Amygdala (tissue), 56 donors: Measurements from ENCODE around the gene MAPK6.
A peak's percentile ranks its signal among the peaks of the same experiment; 100 is the strongest.

ENCODE experiments used
- DNase-seq, 56 donors: peaks; one replicate each; lab custom pipeline; 2025; lab: John Stamatoyannopoulos, UW

MAPK6 gene

DNA sequence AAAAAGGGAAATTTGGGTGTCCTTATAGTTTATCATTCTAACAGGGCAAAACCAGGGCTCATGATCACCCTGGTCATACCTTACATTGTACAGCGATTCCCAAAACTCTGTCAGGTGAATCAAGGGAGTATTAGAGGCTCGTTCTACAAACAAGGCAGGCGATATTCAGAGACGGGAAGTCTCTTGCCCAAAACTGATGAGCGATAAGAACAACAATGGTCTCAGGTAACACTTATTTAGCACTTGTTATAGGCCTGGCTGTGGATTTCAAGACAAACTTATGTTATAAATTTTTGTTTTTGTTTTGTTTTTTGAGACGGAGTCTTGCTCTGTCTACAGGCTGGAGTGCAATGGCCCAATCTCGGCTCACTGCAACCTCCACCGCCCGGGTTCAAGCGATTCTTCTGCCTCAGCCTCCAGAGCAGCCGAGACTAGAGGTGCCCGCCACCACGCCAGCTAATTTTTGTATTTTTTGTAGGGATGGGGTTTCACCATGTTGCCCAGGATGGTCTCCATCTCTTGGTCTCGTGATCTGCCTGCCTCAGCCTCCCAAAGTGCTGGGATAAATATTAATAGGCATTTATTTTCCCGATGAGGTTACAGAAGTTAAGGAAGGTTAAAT lies 80.7 kb downstream of the MAPK6 start:
- no peak for DNase-seq

DNA sequence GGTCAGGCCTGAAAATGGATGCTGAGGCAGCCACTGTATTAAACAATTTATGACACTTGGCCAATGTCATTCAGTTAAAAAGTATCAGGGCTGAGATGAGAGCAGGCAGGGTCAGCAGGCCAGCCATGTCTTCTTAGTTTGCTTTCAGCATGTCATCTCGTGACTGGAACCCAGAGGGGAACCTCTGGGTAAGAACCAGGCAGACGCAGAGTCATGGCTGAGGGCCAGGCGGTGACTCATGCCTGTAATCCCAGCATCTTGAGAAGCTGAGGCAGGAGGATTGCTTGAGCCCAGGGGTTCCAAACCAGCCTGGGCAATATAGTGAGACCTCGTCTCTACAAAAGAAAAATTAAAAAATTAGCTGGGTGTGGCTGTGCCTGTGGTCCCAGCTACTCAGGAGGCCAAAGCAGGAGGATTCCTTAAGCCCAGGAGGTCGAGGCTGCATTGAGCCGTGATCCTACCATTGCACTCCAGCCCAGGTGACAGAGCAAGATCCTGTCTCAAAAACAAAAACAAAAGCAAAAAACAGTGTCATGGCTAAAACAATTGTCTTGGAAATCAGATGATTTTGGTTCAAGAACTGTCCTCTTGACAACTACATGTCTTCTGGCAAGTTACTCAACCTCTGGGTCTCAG lies 81.9 kb downstream of the MAPK6 start:
- DNase-seq, result peak in 4 of 56 donors; percentile 9 to 61 (median 19)

DNA sequence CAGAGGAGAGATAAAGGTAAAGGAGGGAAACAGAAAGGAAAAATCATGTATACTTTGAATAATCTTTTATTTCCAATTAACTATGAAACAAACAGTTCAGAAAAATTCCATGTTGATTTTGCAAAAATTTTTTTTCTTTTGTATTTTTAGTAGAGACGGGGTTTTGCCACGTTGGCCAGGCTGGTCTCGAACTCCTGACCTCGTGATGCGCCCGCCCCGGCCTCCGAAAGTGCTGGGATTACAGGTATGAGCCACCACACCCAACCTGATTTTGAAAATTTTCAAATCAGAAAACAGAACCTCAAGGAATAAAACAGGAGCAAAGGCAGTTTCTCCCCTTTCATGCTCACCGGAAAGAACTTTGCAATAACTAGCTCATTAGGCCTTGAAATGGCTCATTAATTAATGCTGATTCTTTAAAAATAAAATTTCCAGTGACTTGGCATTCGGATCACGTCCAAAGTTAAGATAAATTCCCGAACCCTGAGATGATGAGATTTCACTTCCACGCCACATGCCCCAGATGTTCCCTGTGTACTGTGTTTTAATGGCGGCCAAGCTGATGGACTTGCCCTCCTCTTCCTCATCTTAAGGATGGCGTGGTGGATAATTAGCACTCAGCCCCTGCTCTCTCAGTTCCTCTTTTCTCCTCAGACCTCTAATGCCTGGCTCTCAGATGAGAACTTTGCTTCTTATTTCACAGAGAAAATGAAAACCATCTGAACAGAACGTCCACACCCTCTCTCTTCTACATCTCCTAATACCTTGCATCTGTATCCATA lies 82.7 kb downstream of the MAPK6 start:
- DNase-seq, result no peak

DNA sequence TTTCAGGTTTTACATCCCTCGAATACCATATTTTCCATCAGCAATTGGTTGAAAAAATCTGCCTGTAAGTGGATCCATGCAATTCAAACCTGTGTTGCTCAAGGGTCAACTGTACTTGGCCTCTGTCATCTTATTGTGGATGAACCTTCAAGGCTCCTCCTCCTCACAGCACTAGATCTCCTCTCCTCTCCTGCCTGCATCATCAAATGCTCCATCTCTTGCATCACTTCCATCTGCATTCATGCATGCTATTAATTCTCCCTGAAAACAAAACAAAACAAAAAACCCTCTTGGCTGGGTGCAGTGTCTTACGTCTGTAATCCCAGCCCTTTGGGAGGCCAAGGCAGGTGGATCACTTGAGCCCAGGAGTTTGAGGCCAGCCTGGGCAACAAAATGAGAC lies 83.4 kb downstream of the MAPK6 start:
- no peak for DNase-seq

DNA sequence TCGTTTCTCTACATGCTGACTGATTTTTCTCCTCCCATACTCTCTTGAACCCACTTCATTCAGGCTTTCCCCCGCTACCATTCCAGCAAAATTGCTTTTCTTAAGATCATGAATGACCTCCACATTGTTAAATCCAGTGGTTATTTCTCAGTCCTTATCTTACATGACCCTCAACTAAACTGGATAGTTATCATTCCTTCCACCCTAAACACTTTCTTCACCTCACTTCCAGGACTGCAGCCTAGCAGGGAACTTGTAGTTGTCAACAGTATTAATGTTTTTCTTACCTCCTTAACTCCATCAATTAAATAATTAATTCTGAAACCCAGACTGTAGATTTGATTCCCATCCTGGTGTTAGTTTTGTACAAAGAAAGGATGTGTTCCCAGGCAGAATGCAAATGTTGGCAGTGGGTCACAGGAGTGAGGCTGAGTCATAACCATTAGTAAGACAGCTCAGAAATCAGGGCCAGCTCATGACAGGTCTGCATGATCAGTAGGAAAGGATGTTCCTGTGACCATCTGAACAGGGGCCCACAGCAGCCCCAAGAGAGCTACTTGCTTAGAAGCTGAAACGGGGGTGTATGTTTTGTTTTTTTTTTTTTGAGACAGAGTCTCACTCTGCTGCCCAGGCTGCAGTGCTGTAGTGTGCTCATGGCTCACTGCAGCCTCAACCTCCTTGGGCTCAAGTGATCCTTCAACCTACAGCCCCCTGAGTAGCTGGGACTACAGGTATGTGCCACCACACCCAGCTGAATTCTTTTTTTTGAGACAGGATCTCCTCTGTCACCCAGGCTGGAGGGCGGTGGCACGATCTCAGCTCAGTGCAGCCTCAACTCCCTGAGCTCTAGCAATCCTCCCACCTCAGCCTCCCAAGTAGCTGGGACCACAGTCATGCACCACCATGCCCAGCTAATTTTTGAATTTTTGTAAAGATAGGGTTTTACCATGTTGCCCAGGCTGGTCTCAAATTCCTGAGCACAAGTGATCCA lies 84.5 kb downstream of the MAPK6 start:
- peak in 5 of 56 donors; percentile 10 to 46 (median 19) for DNase-seq

DNA sequence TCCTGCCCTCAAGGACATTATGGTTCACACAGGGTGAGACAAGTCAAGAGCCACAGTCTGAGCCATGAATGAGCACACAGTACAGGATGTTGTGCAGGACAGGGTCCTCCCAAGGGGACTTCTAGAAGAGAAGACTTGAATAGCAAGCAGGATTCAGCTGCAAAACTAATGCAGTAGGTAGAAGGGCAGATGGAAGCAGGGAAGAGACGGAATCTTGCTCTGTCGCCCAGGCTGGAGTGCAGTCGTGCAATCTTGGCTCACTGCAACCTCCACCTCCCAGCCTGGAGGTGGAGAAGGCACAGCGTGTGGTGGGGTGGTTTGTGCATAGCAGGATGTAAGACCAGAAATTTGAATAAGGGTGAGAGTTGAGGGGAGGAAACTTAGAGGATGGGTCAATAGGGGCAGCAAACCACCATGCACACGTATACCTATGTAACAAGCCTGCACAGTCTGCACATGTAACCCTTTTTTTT lies 85.5 kb downstream of the MAPK6 start:
- DNase-seq, result no peak

DNA sequence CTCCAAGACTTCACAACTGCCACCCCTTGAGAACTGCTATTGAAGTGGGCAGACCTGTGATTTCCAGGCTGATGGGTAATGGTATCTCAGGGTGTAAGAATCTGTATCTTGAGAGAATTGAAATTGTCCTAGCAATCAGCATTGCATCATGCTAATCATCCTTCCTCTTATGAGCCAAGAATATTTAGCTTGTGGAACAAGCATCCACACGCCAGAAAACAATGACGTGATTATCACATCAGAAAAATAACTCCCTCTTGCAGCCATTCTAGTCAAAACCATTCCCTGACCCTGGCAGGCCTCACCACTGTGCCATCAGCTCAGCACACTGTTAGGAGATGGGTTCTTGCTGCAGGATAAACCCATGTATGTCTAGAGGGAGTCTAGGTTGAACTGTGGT lies 86.8 kb downstream of the MAPK6 start:
- no peak for DNase-seq

DNA sequence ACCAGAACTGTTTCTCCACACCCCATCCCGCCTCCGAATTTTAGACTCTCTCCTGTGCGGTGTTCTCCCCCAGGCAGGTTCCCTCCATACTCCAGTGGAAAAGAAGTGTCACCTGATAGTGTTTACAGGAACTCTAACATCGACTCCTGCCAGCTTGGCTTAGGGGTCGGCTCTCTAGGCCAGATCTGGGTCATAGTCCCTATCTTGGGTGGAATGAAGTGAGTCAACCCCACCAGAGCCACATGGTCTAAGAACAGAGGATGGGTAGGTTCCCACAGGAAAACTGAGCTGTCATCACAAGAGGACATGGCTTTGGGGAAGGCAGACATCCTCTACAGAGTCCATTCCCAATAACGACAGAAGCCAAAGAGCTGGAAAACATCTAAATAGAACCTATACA lies 87.6 kb downstream of the MAPK6 start:
- no peak for DNase-seq

DNA sequence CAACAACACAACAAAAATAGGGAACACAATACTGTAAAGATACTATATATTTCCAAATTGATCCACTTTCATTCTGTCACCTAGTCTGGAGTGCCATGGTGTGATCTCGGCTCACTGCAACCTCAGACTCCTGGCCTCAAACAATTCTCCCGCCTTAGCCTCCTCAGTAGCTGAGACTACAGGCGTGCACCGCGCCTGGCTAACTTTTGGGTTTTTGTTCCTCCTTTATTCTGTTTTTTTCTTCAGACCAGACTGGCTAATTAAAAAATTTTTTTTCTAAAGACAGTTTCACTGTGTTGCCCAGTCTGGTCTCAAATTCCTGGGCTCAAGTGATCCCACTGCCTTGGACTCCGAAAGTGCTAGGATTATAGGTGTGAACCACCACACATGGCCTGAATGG lies 88.2 kb downstream of the MAPK6 start:
- no peak for DNase-seq

DNA sequence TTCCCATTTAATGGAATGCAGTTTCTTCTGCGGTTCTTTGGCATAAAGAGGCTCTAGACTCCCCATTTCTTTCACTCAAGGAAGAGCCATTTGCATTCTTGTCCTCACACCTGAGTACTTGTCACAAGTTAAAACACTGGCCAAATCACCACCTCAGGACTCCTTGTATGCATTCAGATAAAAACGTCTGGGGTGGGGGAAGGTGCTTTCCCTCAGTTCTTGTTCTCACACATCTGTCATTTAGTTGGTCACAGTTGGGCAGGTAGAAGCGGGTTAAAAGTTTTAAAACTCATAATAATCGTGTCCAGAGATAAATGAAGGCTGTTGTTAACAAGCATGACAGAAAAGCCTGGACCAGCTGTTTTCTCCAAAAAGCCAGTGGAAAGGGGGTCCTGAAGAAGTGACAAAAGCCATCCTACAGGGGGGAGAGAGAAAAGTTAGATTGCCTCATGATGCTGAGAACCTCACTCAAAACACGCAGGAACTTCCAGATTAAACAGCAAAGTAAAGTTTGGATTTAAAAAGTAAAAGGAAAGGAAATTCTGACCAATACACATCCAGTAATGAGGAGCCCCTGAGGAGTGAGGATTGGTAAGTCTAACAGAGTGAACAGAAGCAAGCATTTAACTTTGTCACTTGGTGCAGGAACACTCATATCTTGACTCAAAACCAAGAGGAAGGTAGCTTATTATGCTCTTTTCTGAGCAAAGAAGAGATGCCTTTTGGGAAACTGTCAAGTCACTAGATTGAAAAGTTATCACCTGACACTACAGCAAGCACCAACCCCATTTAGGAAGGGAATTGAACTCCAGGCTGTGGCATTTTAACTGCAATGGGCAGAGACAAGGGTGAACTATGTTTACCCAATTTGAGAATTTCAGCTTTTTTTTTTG lies 90.8 kb downstream of the MAPK6 start:
- DNase-seq, result no peak

DNA sequence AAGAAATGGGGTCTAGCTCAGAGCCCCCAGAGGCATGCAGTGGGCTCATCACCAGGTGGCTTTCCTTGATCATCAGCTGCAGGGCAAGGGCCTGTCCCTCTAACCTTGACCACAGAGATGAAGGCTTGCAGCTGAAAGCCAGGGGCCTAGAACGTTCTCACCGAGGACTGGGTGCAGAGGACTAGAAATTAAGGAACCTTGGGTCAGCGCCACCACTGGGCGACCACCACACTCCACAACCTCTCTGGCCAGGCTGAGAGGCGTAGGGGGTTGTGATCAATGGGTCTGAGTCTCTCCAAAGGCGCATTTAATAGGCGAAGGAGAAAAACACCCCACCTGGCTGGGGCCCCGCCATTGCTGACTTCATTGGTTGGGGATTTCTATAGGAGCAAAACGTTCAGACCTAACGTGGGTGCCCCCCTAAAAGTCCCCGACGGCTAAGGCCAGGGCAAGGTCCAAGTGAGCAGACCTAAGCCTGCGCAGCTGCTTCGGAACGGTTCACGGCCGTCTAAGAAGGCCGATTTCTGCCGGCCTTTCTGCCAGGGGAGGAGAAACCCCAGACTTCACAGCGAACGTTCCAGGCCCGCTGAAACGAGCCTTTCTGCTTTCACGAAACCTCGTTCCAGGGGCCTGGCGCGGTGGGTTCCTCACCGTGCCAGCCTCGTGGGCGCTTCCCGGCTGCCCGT lies 92.6 kb downstream of the MAPK6 start:
- no peak for DNase-seq

DNA sequence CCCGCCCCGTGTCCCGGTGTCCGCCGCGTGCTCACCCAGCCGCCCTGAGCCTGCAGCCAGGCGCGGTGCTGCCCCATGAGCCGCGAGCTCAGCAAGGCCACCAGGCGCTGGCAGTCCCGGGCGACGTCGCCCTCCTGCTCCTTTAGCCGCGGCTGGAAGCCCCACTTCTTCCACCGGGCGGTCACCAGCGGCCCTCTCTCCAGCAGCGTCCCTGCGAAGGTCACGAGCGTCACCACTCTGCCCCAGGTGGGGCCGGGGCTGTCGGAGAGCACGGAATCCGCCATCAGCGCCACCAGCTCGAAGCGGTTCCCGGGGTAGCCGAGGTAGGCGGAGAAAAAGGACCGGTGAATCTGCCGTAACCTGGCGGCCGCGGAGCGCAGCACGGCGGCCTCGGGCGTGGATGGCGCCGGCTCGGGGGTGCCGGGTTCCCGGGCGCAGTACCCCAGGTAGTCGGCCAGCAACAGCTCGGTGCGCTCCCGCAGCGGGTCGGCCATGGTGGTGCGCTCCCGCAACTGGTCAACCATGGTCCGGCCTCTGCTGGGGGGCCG lies 93.3 kb downstream of the MAPK6 start:
- DNase-seq, result peak in 4 of 56 donors; percentile 8 to 32 (median 10)

DNA sequence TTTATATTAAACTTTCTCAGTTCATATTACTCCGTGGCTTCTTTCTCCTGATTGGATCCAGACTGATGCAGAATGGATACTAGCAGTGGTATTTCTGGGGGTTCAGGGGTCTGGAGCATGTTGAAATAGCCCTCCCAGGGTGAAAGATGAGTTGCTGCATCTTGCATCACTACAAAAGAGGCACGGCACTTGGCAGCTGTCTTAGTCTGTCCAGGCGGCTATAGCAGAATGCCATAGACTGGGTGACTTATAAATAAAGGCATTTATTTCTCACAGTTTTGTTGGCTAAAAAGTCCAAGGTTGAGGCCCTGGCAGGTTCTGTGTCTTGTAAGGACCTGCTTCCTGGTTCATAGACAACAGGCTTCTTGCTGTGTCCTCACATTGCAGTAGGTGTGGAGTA lies 94.2 kb downstream of the MAPK6 start:
- DNase-seq, result no peak

DNA sequence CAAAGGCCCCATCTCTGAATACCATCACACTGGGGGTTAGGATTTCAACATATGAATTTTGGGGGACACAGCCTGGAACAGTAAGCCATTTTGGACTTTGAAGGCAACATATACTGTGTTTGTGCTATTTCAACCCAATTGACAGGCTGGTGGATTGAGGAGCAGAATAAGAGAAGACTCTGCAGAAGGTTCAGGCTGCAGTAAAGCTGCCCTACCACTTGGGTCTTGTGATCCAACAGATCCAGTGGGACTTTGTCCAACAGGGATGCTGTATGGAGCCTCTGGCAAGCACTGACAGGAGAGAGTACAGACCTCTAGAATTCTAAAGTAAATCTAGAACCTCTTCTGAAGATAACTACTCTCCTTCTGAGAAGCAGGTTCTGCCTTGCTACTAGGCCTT lies 94.7 kb downstream of the MAPK6 start:
- DNase-seq, result no peak

DNA sequence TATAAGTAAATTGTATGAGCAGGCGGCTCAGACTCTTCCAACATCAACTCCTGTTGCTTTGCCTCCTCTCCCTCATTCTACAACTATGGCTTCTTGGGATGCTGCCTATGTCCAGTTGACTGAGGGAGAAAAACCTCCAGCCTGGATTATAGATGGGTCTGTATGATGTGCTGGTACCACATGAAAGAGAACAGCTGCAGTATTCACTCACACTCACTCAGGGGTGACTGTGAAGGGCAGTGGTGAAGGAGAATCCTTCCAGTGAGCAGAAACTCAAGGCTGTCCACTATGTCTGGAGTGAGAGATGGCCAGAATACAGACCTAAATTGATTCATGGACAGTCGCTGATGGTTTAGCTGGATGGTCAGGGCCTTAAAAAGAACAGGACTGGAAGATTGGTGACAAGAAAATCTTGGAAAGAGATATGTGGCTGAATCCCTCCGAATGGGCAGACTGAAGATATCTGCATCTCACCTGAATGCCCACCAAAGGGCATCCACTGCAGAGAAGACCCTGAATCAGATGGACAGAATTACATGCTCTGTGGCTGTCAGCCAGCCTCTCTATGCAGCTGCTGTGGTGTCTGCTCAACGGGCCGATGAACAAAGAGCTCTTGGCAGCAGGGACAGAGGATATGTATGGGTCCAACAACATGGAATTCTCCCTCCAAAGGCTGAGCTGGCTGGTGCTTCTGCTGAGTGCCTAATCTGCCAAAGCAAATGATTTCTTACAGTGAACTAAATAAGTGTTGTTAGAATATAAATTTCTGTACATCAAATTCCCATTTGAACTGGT lies 95.4 kb downstream of the MAPK6 start:
- peak in 43 of 56 donors; percentile 12 to 82 (median 43) for DNase-seq

DNA sequence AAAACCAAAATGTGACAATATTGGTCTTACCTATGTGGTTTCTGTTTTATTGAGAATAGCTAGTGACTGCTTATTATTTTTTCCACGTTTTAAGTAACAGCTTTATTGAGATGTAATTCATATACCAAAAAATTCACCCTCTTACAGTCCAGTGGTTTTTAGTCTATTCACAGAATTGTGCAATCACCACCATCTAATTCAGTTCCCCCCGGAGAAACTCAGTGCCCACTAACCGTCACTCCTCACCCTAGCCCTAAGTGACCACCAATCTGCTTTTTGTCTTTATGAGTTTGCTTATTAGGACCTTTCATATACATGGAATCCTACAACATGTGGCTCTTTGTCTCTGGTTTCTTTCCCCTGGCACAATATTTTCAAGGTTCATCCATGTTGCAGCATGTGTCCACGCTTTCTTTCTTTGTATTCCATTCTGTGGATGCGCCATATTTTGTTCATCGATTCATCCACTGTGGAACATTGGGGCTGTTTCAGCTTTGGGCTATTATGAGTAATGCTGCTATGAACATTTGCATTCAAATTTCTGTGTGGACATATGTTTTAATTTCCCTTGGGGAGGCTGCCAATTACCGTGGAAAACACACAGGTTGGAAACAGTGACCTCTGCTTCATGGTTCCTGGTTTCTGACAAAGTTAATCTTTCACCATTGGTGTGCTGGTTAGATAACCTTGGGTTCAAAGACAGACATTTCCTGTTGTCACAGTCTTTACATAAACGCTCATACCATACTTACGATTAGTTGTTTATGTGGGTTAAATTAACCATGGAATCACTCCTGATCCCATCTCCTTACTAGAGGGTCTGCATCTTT lies 96.8 kb downstream of the MAPK6 start:
- no peak for DNase-seq
